GM19438 (cell line): ENCODE measurements around the gene HOXA2.

Experiments
- ATAC-seq: cut with Tn5 transposase; IDR thresholded peaks from one replicate; pipeline ENCODE4 v1.9.1; 2021; ENCODE audit warnings: low read depth; ENCODE audit not compliant: unreplicated experiment

The HOXA2 gene

GRCh38 chr7:27112955-27113949, 10.8 kb upstream of the HOXA2 start:
- no peak for ATAC-seq

DNA sequence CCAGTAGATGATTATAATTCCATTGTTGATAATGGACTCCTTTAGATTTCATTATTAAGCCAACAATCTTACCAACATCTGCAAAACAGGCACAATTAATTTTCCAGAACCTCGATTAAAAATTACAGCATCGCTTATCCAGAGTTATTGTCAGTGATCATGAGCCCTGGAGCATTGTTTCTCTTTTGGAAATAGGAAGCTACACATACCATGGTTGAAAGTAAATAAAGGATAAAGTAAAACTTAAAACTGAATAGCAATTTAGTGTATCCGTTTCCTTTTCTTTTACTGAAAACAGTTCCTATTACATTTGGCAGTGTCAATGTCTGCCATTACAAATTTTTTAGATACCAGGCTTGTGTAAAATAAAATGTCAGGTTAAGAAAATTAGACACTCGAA, 9.9 kb upstream of the HOXA2 start:
- no peak for ATAC-seq

- ATAC-seq: no peak
Observed at GRCh38 chr7:27111751-27112277, 9.3 kb upstream of the HOXA2 start.

- ATAC-seq: no peak
Observed at GRCh38 chr7:27111042-27111750, 8.7 kb upstream of the HOXA2 start.

GRCh38 chr7:27110186-27111031, 7.9 kb upstream of the HOXA2 start:
- no peak for ATAC-seq

GRCh38 chr7:27109466-27110185, 7.1 kb upstream of the HOXA2 start:
- ATAC-seq: no peak

- ATAC-seq: no peak
Observed at GRCh38 chr7:27108390-27109127, 6.1 kb upstream of the HOXA2 start.

GRCh38 chr7:27107391-27108381, 5.2 kb upstream of the HOXA2 start:
- no peak for ATAC-seq

DNA sequence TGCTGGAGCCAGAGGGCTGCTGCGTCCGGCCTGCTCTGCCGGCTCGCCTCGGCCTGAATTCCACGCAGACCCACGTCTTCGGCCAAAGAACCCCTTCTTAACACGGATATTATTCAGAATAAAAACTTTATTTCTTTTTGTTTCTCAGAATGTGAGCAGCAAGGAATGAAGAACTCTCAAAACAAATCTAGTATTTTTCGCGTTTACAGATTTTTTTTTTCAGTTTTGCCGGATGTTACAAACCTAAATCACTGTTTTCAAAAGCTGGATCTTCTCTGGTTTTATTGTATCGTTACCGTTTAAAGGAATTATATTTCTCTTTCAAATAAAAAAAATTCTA, 4.4 kb upstream of the HOXA2 start:
- ATAC-seq: no peak

- ATAC-seq: no peak
Observed at GRCh38 chr7:27106181-27106900, 3.9 kb upstream of the HOXA2 start.

DNA sequence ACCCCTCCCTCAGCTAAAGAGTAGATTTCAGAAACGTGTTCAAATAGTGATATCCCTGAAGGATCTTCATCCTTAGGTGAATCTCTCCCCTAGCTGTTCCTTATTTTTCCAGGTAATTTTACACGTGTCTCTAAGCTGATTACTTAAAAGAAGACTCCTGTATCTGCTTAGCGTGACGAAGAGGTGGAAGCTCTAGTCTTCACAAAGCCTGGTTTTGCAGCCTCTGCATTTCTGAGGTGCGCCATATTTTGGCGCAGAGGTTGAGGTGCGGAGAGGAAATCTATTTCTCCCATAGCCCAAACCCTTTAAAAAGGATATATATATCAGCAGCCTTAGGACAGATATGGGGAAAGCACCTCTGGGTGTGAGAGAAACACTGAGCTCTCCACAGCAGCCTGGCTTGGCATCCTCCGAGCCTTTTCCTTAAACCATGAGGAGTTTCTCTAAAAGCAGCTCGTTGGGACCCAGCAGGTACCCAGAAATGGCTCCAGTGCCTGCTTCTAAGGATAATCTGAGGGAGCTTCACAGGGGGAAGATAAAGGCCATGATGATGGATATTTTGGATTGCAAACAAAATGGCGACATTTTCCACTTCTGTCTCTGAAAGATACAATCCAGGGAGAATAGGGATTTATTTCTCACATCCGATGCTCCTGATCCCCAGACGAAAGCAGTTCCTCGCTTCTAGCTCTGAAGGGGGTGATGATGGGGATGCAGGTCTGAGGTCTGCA, 3.0 kb upstream of the HOXA2 start:
- ATAC-seq: no peak

- ATAC-seq: no peak
Observed at GRCh38 chr7:27104341-27105058, 2.0 kb upstream of the HOXA2 start.

DNA sequence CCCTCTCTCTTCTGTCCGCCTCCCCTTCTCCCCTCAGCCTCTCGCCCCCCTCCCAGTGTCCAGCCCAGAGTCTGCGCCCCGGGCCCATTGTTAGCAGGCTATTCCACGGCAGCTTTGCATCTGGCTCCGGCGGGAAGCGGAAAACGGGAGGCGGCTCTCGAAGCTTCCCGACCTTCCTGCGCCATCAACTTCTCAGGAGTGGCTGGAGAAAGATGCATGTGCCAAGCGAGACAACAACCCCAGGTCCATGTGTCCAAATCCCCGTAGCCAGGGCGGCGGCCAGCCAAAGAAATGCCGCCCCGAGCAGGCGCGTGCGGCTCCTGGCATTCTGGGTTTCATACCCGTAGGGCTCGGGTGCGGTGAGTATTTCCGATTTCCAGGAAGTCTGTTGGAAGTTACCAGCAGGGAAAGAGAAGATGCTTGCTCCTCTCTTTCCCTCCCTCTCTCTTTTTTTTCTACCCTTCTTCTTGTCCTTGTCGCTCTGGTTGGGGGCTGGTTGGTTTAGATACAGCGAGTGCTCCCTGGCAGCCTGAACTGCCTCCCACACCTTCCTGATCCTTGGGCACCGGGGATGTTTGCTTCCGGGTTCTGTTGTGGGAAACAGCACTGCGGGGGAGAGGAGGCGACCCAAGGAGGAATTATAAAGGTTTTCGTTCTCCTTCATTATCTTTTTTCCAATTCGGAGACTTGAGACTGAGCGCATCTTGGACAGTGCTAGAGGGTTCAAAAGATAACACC, 1.2 kb upstream of the HOXA2 start:
- ATAC-seq: no peak

- ATAC-seq: no peak
Observed at GRCh38 chr7:27101957-27102580, 414 bp downstream of the HOXA2 start.
